HG03469 (cell line): Measurements from ENCODE around the gene CDK14.

Experiments used
- ATAC-seq: cut with Tn5 transposase; IDR thresholded peaks from one replicate; pipeline ENCODE4 v1.9.1; 2021; ENCODE audit warnings: mild to moderate bottlenecking, moderate library complexity, moderate number of reproducible peaks; ENCODE audit not compliant: unreplicated experiment

CDK14 gene

DNA sequence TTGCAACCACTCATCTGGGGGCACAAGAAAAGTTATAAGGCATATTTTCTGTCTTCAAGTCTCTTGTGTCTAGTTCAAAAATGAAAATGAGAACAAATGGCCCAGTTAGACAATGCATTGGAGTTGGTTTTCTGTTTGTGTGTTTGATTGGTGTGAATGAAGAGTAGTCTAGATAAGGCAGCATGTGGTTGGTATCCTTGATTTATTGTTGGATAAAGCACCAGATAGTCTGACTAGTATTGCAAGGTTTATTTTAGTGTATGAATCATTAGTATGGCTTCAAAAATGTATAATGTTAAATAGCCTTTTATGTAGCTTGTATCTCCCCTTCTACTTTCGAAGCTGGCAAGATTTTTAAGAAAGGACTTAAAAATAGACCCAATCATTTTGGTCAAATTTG, 237.3 kb downstream of the CDK14 start:
- ATAC-seq: no peak

DNA sequence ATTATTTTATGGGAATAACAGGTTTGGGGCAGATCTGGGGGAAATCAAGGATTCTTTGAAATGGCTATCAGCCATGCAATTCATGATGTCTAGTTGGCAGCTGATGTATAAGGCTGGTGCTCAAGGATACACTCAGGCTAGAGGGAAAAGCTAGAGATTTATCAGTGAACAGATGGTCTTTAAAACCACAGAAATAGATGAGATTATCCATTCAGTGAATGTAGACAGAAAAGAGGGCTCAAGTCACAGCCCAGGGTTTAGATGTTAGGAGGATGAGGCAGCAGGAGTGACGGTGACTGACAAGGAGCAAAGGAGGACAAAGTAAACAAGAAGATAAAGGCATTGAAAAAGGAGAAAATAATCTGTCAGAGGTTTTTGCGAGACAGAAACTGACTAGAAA, 238.7 kb downstream of the CDK14 start:
- ATAC-seq: no peak

DNA sequence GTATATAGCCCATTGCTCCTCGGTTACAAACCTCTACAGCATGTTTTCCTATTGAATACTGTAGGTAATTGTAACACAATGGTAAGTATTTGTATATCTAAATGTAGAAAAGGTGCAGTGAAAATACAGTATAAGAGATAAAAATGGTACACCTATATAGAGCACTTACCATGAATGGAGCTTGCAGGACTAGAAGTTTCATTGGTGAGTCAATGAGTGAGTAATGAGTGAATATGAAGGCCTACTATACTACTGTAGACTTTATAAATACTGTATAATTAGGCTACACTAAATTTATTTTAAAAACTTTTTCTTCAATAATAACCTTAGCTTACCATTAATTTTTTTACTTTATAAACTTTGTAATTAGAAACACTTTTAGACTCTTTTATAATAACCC, 239.7 kb downstream of the CDK14 start:
- no peak for ATAC-seq

DNA sequence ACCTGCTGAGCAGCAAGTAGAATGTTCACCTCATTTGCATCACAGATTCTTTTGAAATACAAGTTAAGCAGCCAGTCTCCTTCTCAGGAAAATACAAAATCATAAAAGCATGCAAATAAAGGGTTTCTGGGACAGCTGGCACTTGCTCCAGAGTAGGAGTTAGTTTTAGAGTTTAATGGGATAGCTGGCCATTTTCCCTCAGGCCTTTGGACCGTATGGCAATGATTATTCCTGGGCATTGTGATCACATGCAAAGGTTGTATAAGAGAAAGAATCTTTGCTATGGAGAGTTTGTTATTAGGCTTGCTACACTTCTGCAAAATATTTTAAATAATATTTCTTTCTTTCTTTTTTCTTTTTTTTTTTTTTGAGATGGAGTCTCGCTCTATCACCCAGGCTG, 240.8 kb downstream of the CDK14 start:
- no peak for ATAC-seq

DNA sequence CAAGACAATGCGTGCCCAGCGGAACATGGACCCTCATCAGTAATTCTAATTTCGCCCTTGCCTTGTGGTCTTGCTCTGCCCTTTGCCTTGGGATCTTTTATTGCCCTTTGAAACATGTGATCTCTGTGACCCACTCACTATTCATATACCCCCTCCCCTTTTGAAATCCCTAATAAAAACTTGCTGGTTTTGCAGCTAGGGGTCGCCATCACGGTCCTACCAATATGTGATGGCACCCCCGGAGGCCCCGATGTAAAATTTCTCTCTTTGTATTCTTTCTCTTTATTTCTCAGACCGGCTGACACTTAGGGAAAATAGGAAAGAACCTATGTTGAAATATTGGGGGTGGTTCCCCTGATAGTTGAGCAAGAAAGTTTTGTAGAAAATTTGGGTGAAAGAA, 242.7 kb downstream of the CDK14 start:
- no peak for ATAC-seq

DNA sequence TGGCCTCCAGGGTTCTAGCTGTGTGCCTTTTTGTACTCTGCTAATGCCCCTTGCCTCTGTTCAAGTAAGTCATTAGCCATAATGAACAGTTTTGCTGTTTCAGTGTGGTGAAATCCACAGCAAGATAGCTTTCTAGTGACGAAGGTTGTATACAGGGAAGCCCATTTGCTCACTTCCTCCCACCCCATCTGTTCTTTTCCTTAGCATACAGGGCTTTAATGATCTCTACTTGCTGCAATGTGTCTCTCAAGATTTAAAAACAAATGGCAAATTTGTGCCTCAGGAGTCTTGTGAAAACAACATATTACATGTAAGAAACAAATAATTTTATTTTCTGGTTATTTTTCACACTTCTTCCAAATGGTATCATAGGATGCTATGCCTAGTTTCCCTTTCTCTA, 243.2 kb downstream of the CDK14 start:
- ATAC-seq: no peak

DNA sequence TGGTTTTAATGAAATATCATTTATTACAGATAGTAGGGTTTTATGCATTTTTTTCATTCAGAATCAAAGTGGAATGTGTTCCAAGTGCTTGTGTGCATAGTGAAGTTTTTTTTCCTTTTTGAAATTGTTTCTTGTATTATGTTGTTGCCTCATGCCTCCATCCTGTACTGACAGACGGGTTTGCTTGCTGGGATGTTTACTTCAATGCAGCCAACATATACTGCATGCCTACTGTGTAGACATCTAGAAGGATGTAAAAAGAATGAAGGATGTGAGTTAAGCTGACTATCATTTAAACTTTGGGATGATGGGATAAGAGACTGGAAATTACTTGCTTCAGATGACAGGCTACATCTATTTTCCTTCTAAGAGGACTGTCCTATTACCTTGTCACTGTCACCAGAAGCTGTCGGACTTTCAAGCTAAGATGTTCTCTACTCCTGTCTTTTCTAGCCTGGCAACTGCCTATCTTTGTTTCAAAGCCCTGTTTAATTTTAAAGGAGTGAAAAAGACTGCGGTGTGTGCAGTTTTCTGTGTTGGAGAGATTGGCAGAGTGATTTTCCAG, 243.7 kb downstream of the CDK14 start:
- ATAC-seq: no peak

DNA sequence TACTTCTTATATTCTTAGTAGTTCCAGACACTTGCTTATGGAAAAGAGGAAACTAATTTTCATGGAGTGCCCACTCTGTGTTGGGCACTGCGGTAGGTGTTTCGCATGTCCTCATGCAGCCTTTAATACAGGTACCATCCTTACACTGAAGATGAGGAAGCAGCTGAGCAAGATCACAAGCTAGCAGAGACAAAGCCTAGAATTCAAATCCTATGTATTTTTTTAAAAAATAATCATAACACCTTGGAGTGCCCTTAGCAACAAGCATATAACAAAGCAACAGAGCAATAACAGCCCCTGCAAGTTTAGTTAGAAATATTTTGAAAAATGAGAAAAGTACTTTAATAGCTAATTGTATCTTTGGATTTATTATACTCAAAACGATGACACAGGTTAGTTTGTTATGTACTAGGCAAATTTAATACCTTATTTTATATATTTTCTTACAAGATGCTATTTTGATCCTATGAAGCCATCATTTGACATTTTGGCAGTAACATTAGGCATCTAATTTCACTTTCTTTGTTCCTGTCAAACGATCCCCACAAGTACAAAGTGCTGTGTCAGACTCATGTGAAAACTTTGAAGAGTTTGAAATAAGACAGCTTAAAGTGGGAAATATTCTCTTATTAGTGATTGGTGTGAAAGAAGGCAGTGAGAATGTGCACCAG, 245.8 kb downstream of the CDK14 start:
- ATAC-seq: no peak

DNA sequence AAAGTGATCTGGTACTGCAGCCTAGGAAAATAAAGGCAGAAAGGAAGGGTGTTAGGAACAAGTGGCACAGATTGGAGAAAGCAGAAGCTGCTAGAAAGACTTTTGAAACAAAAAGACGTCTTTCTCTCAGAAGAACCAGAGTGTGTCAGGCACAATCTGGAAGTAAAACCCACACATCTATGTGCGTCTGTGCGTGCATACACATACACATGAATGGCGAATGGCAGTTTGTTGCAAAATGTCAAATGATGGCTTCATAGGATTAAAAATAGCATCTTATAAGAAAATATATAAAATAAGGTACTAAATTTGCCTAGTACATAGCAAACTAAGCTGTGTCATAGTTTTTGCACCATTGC, 246.3 kb downstream of the CDK14 start:
- no peak for ATAC-seq

DNA sequence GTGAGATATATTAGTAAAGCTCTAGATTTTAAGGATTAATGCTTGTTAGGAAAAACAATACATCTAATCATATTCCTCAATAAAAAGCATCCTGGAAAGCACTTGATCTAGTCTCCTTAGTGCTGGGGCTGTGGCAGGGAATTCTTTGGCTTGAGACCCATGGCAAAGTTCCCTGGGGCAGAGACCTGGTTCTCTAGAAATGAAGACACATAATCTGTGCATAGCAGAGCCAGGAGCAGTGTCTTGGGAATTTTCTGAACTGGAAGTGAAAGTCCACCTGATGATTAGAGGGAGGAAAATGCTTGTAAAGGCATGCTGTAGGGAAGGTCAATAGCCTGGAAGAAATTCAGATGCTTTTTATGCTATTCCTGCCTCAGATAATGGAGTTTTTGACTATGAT, 247.4 kb downstream of the CDK14 start:
- no peak for ATAC-seq

DNA sequence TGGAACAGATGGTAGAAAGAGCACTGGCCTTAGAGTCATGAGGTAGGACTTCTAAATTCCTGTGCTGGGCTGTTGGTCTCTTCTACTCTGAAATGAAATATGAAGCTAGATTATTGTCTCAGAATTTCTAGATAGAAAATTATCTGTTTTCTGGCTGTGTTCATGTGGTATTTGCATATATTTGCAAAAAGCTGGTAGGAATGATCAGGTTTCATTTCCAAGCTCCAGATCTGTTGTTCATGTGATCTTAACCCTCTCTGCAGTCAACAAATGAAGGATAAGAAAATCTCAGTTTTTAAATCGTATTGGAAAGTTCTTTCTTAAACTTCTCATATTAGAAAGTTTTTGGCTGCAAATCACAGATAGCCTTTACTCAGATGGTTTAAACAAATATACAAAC, 248.3 kb downstream of the CDK14 start:
- ATAC-seq: no peak

DNA sequence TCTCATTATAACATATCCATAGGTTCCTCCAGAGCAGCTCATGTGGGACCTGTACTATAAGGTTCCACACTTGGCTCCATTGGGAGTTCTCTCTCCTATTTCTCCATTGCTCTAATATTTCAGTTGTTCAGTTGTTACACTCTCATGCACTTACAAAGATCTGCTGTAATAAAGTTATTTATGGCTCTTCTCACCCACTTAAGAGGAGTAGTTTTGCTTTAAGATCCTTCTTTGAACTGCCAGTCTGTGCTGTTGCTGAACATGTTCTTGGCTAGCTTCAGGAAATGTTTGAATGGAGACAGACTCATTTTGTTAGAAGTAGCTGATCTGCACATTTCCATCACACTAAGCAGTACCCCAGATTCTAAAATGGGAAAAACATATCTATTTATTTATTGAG, 250.1 kb downstream of the CDK14 start:
- no peak for ATAC-seq

DNA sequence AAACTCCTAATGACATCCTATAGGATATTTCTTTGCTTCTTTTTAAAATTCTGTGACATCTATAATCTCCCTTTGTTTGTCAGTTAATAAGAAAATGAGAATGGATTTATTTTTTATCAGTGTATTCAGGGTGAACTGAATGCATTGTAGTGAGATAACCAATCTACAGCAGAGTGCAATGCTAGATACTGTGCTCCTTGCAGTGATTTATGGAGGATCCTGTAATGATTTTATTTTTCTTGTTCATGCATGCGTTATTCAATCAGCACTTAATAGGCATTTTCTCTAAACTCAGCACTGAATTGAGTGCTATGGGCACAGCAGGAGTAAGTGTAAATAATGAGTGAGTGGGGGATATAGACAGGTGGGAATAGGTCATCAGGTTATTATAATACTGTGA, 253.9 kb downstream of the CDK14 start:
- no peak for ATAC-seq

DNA sequence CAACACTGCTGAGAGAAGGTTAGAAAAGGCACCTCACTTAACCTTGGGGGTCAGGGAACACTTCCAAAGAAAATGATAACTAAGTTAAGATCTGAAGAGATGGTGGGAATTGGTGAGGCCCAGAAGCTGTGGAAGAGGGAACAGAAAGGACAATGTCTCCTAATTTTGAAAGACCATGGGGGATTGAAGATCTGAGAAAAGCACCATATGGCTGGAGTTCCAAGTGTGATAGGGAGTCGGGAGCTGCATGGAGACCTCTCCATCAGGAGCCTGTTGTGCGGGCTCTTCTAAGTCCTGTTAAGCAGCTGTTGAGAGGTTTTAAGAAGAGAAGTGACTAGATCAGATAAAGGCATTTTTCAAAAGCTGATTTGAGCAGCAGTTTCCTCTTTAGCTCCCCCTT, 254.3 kb downstream of the CDK14 start:
- no peak for ATAC-seq

DNA sequence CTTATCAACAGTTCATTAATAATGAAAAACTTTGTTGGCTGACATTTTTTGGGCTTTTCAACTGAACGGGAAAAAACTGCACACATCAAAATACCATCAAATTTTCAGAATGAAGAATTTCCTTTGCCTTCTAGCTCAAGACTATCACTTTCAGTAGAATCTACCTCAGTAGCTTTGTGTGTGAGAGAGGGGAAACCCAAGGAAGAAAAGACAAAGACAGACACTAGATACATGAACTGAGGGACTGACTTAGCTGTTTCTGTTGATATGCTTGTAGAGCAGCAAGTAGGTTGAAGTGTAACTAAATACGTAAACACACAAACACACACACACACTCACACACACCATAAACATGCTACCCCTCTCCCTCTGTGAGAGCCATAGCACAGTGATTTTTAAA, 257.1 kb downstream of the CDK14 start:
- ATAC-seq: no peak

DNA sequence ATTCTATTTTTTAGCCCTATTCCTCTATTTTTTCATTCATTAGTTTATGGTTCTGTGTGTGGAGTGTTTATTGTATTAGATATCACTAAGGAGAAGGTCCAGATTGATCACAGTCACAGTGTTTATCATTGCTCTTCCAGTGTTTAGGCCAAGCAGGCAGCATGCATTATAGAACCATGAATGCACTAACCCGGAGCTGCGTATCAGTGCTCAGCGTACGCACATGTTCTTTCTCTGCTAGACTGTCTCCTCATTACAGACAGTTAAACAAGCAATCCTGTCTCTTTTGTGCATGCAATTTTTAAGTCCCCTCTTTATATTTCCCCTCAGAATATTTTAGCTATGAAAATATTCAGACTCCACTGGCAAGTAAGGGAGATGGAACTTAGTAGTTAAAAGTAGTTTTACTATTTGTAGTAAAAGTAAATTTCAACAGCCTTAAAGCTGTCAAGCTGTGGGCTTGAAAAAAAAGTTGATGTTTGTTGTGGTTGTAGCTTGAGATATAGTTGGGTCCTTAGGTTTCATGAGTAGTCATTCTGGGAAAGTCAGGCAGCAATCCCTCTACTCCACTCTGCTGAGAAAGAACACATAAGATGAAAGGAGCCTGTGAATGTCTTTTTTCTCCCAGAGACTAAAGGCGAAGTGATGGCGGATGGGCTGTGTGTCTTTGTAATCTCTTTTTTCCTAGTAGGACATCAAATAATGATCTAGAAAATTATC, 260.4 kb downstream of the CDK14 start:
- peak; percentile 42 for ATAC-seq

DNA sequence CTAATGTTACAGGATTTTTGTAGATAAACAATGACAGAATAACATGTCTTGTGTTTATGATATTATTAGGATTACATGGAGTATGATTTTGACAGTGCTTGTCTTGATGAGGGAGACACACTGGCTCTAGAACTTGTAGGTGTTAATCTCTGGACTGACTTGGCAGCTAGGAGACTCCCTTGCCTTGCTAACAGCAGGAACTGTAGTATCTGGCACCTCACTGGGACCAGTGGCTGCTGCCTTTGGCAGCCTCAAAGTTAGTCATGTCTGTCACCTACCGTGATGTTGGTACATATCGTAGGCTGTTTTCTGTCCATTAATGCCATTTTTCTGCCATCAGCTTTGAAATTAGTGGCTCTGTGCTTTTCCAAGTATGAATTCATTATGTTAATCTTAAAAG, 261.5 kb downstream of the CDK14 start:
- no peak for ATAC-seq

DNA sequence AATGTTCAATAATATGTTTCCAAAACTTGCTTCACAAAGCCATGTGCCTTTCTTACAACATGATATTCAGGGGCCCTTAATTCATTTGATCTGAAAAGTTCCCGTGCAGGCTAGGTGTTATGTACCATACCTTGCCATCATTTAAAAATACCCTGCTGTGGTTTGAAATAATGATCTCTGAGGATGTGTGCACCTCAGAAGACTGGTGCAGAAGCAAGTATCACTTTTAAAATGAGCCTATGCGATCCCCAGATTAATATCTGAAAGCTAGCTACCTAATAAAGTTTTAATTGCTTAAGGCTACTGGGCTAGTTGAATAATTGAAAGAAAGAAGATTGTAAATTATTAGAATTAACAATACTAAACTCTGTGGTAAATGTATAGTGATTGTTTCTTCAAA, 262.4 kb downstream of the CDK14 start:
- ATAC-seq: no peak

DNA sequence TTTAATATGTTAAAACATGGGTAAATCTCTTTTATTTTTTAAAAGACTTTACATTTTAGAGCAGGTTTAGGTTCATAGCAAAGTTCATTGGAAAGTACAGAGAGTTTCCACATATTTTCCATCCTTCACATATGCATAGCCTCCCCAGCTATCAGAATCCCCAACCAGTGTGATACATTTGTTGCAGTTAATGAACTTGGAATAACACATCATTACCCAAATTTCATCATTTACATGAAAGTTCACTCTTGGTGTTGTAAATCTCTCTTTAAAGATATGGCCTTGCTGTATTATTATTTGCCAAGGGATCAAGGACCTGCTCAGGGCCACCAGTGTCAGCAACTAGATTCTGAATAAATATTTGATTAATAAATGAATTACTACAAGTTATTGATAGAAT, 263.4 kb downstream of the CDK14 start:
- ATAC-seq: no peak

DNA sequence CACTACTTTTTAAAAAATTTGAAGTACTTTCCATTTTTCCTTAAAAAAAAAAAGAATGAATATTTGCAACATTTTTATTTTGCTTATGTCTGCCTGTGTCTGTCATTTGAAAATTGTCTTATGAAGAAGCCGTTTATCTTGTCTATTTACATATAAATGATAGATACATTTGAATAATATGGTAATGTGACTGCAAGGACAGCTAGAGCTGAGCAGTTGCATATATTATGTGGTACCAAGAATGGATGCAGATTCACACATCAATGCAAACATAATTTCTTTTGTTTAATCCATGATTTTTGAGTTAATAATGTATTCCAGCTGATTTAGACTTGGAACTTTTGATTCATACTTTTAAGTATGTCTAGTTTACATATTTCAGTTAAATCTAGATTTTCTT, 268.0 kb downstream of the CDK14 start:
- ATAC-seq: no peak

DNA sequence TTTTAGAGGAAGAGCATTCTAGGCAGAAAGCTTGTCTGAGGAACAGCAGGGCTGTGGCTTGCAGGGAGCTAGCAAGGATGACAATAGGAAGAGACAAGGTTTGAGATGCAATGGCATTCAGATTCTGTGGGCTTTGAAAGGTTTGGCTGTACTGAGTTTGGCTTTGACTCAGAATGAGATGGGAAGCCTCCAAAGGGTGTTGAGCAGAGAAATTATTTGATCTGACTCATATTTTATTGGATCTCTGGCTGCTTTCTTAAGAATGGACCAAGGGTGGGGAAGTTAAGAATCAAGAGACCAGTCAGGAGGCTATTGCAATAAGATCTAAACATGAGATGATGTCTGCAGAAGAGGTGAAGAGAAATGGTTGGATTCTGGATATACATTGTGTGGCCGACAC, 273.2 kb downstream of the CDK14 start:
- no peak for ATAC-seq

DNA sequence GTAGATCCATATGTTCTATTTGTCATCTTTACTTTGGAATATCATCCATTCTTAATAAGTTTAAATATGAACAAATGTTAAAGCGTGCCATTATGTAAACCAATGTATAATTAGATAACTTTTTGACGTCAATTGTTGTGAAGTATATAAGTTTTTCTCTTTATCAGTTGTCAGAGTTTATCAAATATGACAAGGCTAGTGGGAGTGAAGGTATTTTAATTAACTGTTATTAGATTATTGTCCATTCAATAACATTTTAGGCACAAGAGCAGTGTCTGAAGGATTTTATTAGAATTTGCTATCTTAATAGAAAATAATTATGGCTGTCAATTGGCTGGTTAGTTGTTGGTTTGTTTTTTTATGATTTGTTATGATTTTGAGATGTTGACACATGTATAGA, 280.6 kb downstream of the CDK14 start:
- no peak for ATAC-seq

DNA sequence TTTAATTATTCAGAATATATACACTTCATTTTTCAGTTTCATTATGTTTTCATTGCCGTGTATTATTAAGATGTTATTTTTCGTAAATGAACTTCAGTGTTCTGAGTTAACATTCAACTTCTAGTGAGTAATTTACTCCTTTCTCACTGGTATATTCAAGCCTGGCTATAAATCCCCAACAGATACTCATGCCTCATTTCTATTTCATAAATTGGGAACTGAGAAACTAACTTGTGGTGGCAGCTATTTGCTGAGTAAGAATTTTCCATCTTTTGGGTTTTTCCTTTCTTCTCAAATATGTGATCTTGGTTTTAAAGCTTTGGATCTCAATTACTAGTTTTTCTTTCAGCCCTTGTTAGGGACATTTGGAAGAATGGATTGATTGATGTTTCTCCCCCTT, 281.1 kb downstream of the CDK14 start:
- ATAC-seq: peak; percentile 85
